ENCODE results near the gene CEP20. TPM values are rescaled to one million over a fixed set of nuclear protein-coding genes. Genes with fewer than 3 reads are reported as not detected.

Gene CEP20
- total RNA-seq, 1 experiment from 2014 or later = 36.9 TPM

- Histone ChIP-seq H3K27ac (ENCODE audit: insufficient read length, low read depth, low read length) (no peak overlapping the region), H3K79me1 (ENCODE audit: insufficient read depth, low read depth, low read length, poor library complexity, severe bottlenecking) (no peaks in the 10 kb centered on the region), H3K79me2 (ENCODE audit: insufficient read depth, low read length) (no peaks in the 10 kb centered on the region), H3K14ac (ENCODE audit: insufficient read depth, low read length) (no peak overlapping the region), H4K5ac (ENCODE audit: insufficient read length, low read depth, low read length) (no peak overlapping the region), H4K20me1 (ENCODE audit: control insufficient read depth, insufficient read depth, insufficient read length) (no peaks in the 10 kb centered on the region), H2BK20ac (ENCODE audit: low read depth, low read length, poor library complexity, severe bottlenecking) (no peak overlapping the region), H2BK15ac (ENCODE audit: low read depth, low read length) (no peak overlapping the region), H2AK5ac (ENCODE audit: insufficient read length, low read length) (no peak overlapping the region), H3K4ac (ENCODE audit: low read depth, low read length) (no peak overlapping the region), H2AFZ (ENCODE audit: low read length) (no peak overlapping the region), H3K23ac (ENCODE audit: insufficient read length, low read depth, low read length) (no peak overlapping the region), H3K4me1 (ENCODE audit: insufficient read depth, low read length) (no peaks in the 10 kb centered on the region), H3K56ac (ENCODE audit: insufficient read length, low read depth, low read length) (no peak overlapping the region), H3K9ac (ENCODE audit: extremely low read depth, insufficient read length, low read length) (no peak overlapping the region), H2BK5ac (ENCODE audit: insufficient read length, low read length) (no peak overlapping the region), H3K4me2 (ENCODE audit: insufficient read depth, insufficient read length, low read length) (no peak overlapping the region), H3K23me2 (ENCODE audit: insufficient read length, low read depth, low read length, poor library complexity, severe bottlenecking) (no peaks in the 10 kb centered on the region), H3K27me3 (ENCODE audit: insufficient read depth, low read length) (no peaks in the 10 kb centered on the region), H4K91ac (ENCODE audit: insufficient read length, low read depth, low read length) (no peak overlapping the region), H2BK12ac (ENCODE audit: insufficient read length, low read depth, low read length) (no peak overlapping the region), H2BK120ac (ENCODE audit: low read depth, low read length, poor library complexity, severe bottlenecking) (no peak overlapping the region), H3K9me3 (ENCODE audit: control insufficient read depth, low read depth, low read length) (no peaks in the 10 kb centered on the region), H4K8ac (replicated peaks; ENCODE audit: insufficient read length, low read depth, low read length) (no peak overlapping the region), H3T11ph (ENCODE audit: low read length) (no peak overlapping the region), H3K18ac (ENCODE audit: insufficient read length, low read depth, low read length) (no peak overlapping the region)
- H3K27me3 Mint-ChIP-seq (ENCODE audit: low read depth) = no peaks in the 10 kb centered on the region; the same call in 1 of the 2 replicates
- H3K9me3 Mint-ChIP-seq = peaks cover 0 to 5% of the 10 kb centered on the region in 2 experiments; a peak in 2 of 5 replicates
- no peak overlapping the region for H3K27ac Mint-ChIP-seq
- TF ChIP-seq CTCF (conservative IDR thresholded peaks at IDR 0.05) = no peak
- WGBS (ENCODE audit: extremely low coverage, insufficient read length, low lambda C conversion rate) = no CpG with 5 or more reads among the region's 4 CpGs
- no peaks in the 10 kb centered on the region for H3K36me3 Mint-ChIP-seq (ENCODE audit: insufficient read depth in 1 of 3, low read depth in 3 of 3)
- no peak for DNase-seq
- no peaks in the 10 kb centered on the region for H3K4me1 Mint-ChIP-seq
- no peak overlapping the region for H3K4me3 Mint-ChIP-seq
Measured at GRCh38 chr16:15933781-15934180, 45.4 kb upstream of the CEP20 start.
